ENCODE measurements around the gene TIGD7.

GRCh38 chr16:3249020-3249419 lies 56.2 kb downstream of the TIGD7 start:
- TF ChIP-seq EZH2 (IDR thresholded peaks at IDR 0.05; ENCODE audit: low read length, unreplicated experiment) = no peak
- TF ChIP-seq, protein P1, sequence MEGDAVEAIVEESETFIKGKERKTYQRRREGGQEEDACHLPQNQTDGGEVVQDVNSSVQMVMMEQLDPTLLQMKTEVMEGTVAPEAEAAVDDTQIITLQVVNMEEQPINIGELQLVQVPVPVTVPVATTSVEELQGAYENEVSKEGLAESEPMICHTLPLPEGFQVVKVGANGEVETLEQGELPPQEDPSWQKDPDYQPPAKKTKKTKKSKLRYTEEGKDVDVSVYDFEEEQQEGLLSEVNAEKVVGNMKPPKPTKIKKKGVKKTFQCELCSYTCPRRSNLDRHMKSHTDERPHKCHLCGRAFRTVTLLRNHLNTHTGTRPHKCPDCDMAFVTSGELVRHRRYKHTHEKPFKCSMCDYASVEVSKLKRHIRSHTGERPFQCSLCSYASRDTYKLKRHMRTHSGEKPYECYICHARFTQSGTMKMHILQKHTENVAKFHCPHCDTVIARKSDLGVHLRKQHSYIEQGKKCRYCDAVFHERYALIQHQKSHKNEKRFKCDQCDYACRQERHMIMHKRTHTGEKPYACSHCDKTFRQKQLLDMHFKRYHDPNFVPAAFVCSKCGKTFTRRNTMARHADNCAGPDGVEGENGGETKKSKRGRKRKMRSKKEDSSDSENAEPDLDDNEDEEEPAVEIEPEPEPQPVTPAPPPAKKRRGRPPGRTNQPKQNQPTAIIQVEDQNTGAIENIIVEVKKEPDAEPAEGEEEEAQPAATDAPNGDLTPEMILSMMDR (conservative IDR thresholded peaks at IDR 0.05; ENCODE audit: low read depth, low read length) = no peak
